SJCRH30 (cell line): ENCODE results near the gene SRD5A3. TPM values are rescaled to one million over a fixed set of nuclear protein-coding genes. Genes with fewer than 3 reads are reported as not detected.
A peak's percentile ranks its signal among the peaks of the same experiment; 100 is the strongest.

Experiments
- DNase-seq, 2 experiments: peaks; one replicate each; pipeline ENCODE4 v3.0.0-alpha.2; 2015 to 2020
- H3K27ac ChIP-seq: fragments of 250-450 bp; sonication (Bioruptor Pico); 2 replicates; pipeline ENCODE4 v1.5.1; 2020; ENCODE audit warnings: mild to moderate bottlenecking, moderate library complexity
- H3K27me3 ChIP-seq: fragments of 250-450 bp; sonication (Bioruptor Pico); 2 replicates; pipeline ENCODE4 v1.5.1; 2020; ENCODE audit warnings: mild to moderate bottlenecking, moderate library complexity
- H3K36me3 ChIP-seq: fragments of 250-450 bp; sonication (Bioruptor Pico); 2 replicates; pipeline ENCODE4 v1.5.1; 2020; ENCODE audit warnings: mild to moderate bottlenecking, moderate library complexity
- H3K4me1 ChIP-seq: fragments of 250-450 bp; sonication (Bioruptor Pico); 2 replicates; pipeline ENCODE4 v1.5.1; 2020; ENCODE audit warnings: mild to moderate bottlenecking, moderate library complexity
- H3K4me3 ChIP-seq: fragments of 250-450 bp; sonication (Bioruptor Pico); 2 replicates; pipeline ENCODE4 v1.5.1; 2020; ENCODE audit warnings: mild to moderate bottlenecking, moderate library complexity
- H3K9me3 ChIP-seq: fragments of 250-450 bp; sonication (Bioruptor Pico); replicated peaks from 2 replicates; pipeline ENCODE4 v1.5.1; 2020; ENCODE audit warnings: mild to moderate bottlenecking, moderate library complexity
- total RNA-seq: library from RNA; depleted of rRNA; stranded (reverse); fragments of >200 nt; shearing (Covaris generic); gene quantifications from 2 replicates; pipeline ENCODE4 v1.2.3, GENCODE V29; 2014; rRNA removed

Gene SRD5A3
- total RNA-seq, 1 experiment from 2014 or later: 5.8 TPM

GRCh38 chr4:55398461-55398860 is 52.4 kb downstream of the SRD5A3 start:
- no peak for DNase-seq
- Histone ChIP-seq H3K4me3 (peak overlapping the region; percentile 95), H3K36me3 (peaks cover 30% of the 10 kb centered on the region), H3K4me1 (peaks cover 18% of the 10 kb centered on the region), H3K27ac (no peak overlapping the region), H3K9me3 (no peaks in the 10 kb centered on the region), H3K27me3 (no peaks in the 10 kb centered on the region)

- Histone ChIP-seq H3K27ac (no peak overlapping the region), H3K4me1 (peaks cover 14% of the 10 kb centered on the region), H3K9me3 (no peaks in the 10 kb centered on the region), H3K27me3 (no peaks in the 10 kb centered on the region), H3K36me3 (peaks cover 33% of the 10 kb centered on the region), H3K4me3 (no peak overlapping the region)
- no peak for DNase-seq
Observed at GRCh38 chr4:55398966-55399365, 52.9 kb downstream of the SRD5A3 start.

GRCh38 chr4:55399581-55399980 is 53.5 kb downstream of the SRD5A3 start:
- no peaks in the 10 kb centered on the region for H3K27me3 ChIP-seq
- no peak overlapping the region for H3K27ac ChIP-seq
- no peak overlapping the region for H3K4me3 ChIP-seq
- H3K4me1 ChIP-seq: peaks cover 10% of the 10 kb centered on the region
- DNase-seq: no peak
- H3K36me3 ChIP-seq: peaks cover 38% of the 10 kb centered on the region
- no peaks in the 10 kb centered on the region for H3K9me3 ChIP-seq

- Histone ChIP-seq H3K36me3 (peaks cover 64% of the 10 kb centered on the region), H3K9me3 (no peaks in the 10 kb centered on the region), H3K4me1 (0 out of 2 replicates have a peak, but pooled peaks cover 3% of the 10 kb centered on the region), H3K4me3 (no peak overlapping the region), H3K27ac (no peak overlapping the region), H3K27me3 (no peaks in the 10 kb centered on the region)
- DNase-seq: no peak
Observed at GRCh38 chr4:55405073-55405472, 59.0 kb downstream of the SRD5A3 start.

GRCh38 chr4:55406545-55406944 is 60.5 kb downstream of the SRD5A3 start:
- Histone ChIP-seq H3K9me3 (no peaks in the 10 kb centered on the region), H3K27me3 (no peaks in the 10 kb centered on the region), H3K4me3 (no peak overlapping the region), H3K27ac (no peak overlapping the region), H3K36me3 (peaks cover 60% of the 10 kb centered on the region), H3K4me1 (0 out of 2 replicates have a peak, but pooled peaks cover 3% of the 10 kb centered on the region)
- no peak for DNase-seq

- no peak overlapping the region for H3K4me3 ChIP-seq
- H3K36me3 ChIP-seq: peaks cover 63% of the 10 kb centered on the region
- DNase-seq: no peak
- no peaks in the 10 kb centered on the region for H3K27me3 ChIP-seq
- H3K9me3 ChIP-seq: no peaks in the 10 kb centered on the region
- H3K4me1 ChIP-seq: 0 out of 2 replicates have a peak, but pooled peaks cover 3% of the 10 kb centered on the region
- no peak overlapping the region for H3K27ac ChIP-seq
Observed at GRCh38 chr4:55407119-55407518, 61.1 kb downstream of the SRD5A3 start.

GRCh38 chr4:55407764-55408163 is 61.7 kb downstream of the SRD5A3 start:
- DNase-seq: no peak
- Histone ChIP-seq H3K27me3 (no peaks in the 10 kb centered on the region), H3K4me1 (0 out of 2 replicates have a peak, but pooled peaks cover 3% of the 10 kb centered on the region), H3K9me3 (no peaks in the 10 kb centered on the region), H3K4me3 (no peak overlapping the region), H3K36me3 (peaks cover 63% of the 10 kb centered on the region), H3K27ac (no peak overlapping the region)

- Histone ChIP-seq H3K36me3 (peaks cover 63% of the 10 kb centered on the region), H3K27ac (no peak overlapping the region), H3K4me1 (0 out of 2 replicates have a peak, but pooled peaks cover 3% of the 10 kb centered on the region), H3K4me3 (no peak overlapping the region), H3K9me3 (no peaks in the 10 kb centered on the region), H3K27me3 (no peaks in the 10 kb centered on the region)
- DNase-seq: peak in 1 of 2 experiments; percentile 40
Observed at GRCh38 chr4:55409468-55410171, 63.6 kb downstream of the SRD5A3 start.

GRCh38 chr4:55410431-55410830 is 64.4 kb downstream of the SRD5A3 start:
- peaks cover 61% of the 10 kb centered on the region for H3K36me3 ChIP-seq
- no peak overlapping the region for H3K4me3 ChIP-seq
- H3K27me3 ChIP-seq: no peaks in the 10 kb centered on the region

GRCh38 chr4:55411621-55412020 is 65.6 kb downstream of the SRD5A3 start:
- no peak overlapping the region for H3K4me3 ChIP-seq
- H3K27me3 ChIP-seq: no peaks in the 10 kb centered on the region
- 0 out of 2 replicates have a peak, but pooled peaks cover 3% of the 10 kb centered on the region for H3K4me1 ChIP-seq
- H3K27ac ChIP-seq: no peak overlapping the region
- peaks cover 59% of the 10 kb centered on the region for H3K36me3 ChIP-seq
- H3K9me3 ChIP-seq: no peaks in the 10 kb centered on the region
- DNase-seq: no peak

More at GRCh38 chr4:55410431-55410830, 64.4 kb downstream of the SRD5A3 start:
- Histone ChIP-seq H3K4me1 (0 out of 2 replicates have a peak, but pooled peaks cover 3% of the 10 kb centered on the region), H3K9me3 (no peaks in the 10 kb centered on the region), H3K27ac (no peak overlapping the region)
- DNase-seq: no peak

- H3K27ac ChIP-seq: no peak overlapping the region
- DNase-seq: no peak
- H3K4me1 ChIP-seq: no peaks in the 10 kb centered on the region
- peaks cover 75% of the 10 kb centered on the region for H3K36me3 ChIP-seq
- H3K27me3 ChIP-seq: no peaks in the 10 kb centered on the region
- no peaks in the 10 kb centered on the region for H3K9me3 ChIP-seq
- no peak overlapping the region for H3K4me3 ChIP-seq
Observed at GRCh38 chr4:55416176-55416575, 70.1 kb downstream of the SRD5A3 start.

Other genes starting within 250 kb of the SRD5A3 start
- 0.28 and 0.38 TPM in 2 replicates for gene KDR, start 220.6 kb upstream of the SRD5A3 start, total RNA-seq
- 151 and 163 TPM in 2 replicates for gene TMEM165, start 49.7 kb downstream of the SRD5A3 start, total RNA-seq
- gene CLOCK, start 200.7 kb downstream of the SRD5A3 start, total RNA-seq: 34.0 and 36.6 TPM in 2 replicates
- gene PDCL2, start 246.0 kb downstream of the SRD5A3 start, total RNA-seq: not detected in 2 replicates